Measurements from ENCODE around the gene SPECC1L. TPM values are rescaled to one million over a fixed set of nuclear protein-coding genes. Genes with fewer than 3 reads are reported as not detected.

Gene SPECC1L
- total RNA-seq, 4 donors from 2014 or later = 50.4 to 125 (median 68.0) TPM

GRCh38 chr22:24466716-24467328 is 196.2 kb downstream of the SPECC1L start:
- DNase-seq = no peak

DNA sequence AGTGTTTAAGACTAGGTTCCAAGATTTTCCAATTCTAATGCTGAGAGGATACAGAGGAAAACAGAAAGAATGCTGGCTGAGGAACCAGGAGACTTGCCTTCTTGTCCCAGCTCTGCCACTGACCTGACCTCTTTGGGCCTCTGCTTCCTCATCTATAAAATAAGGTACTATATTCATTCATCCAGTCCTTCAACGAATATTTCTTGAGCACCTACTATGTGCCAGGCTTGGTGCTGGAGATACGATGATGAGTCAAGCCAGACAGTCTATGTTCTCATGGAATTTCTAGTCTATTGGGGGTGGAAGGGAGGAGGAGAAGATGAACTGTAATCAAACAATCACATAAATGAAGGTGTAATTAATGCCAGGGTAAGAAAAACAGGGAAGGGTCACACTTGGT is 196.7 kb downstream of the SPECC1L start:
- H3K4me1 ChIP-seq = peaks cover 0 to 14% (median 5%) of the 10 kb centered on the region in 4 donors
- WGBS, 2 donors (ENCODE audit: low coverage in 1 of 2) = 58 to 100% methylated on average over 1 to 2 of the region's 2 CpGs
- H3K27ac ChIP-seq = peak overlapping the region in 2 of 4 donors; percentile 18 to 38
- TF ChIP-seq POLR2A (IDR thresholded peaks at IDR 0.05) (no peak), POLR2AphosphoS5 (IDR thresholded peaks at IDR 0.05) (no peak), EP300 (IDR thresholded peaks at IDR 0.05; ENCODE audit: low read depth) (no peak), CTCF (IDR thresholded peaks at IDR 0.05) (no peak)
- intact Hi-C loops (cut with DNase I; ENCODE audit: low total_unique reads) (no loop called here), in situ Hi-C loops (cut with MboI; ENCODE audit: low pct_ligation_motif_present in 1 of 4, low pct_unique_long_range_greater_than_20kb in 1 of 4, low sequenced_read_pairs in 3 of 4) (no loop called here)
- DNase-seq = no peak
- H3K36me3 ChIP-seq = no peaks in the 10 kb centered on the region
- no peaks in the 10 kb centered on the region for H3K27me3 ChIP-seq
- H3K9me3 ChIP-seq = no peaks in the 10 kb centered on the region
- H3K4me3 ChIP-seq = no peak overlapping the region

More at GRCh38 chr22:24466716-24467328, 196.2 kb downstream of the SPECC1L start:
- H3K4me1 ChIP-seq = peaks cover 0 to 14% (median 5%) of the 10 kb centered on the region in 4 donors
- no peak overlapping the region for H3K4me3 ChIP-seq
- TF ChIP-seq EP300 (IDR thresholded peaks at IDR 0.05; ENCODE audit: low read depth) (no peak), POLR2AphosphoS5 (IDR thresholded peaks at IDR 0.05) (no peak), POLR2A (IDR thresholded peaks at IDR 0.05) (no peak), CTCF (IDR thresholded peaks at IDR 0.05) (no peak)
- no peaks in the 10 kb centered on the region for H3K27me3 ChIP-seq
- H3K27ac ChIP-seq = peak overlapping the region in 3 of 4 donors; percentile 6 to 38 (median 18)
- H3K9me3 ChIP-seq = no peaks in the 10 kb centered on the region
- in situ Hi-C loops (cut with MboI; ENCODE audit: low pct_ligation_motif_present in 1 of 4, low pct_unique_long_range_greater_than_20kb in 1 of 4, low sequenced_read_pairs in 3 of 4) (no loop called here), intact Hi-C loops (cut with DNase I; ENCODE audit: low total_unique reads) (no loop called here)
- H3K36me3 ChIP-seq = no peaks in the 10 kb centered on the region
- WGBS, 2 donors (ENCODE audit: low coverage in 1 of 2) = 33 to 62% methylated on average over 1 of the region's 1 CpG

Other genes starting within 250 kb of the SPECC1L start
- 10 to 100 TPM in 1 of 4 donors, 1 to 10 TPM in 2, under 1 TPM in 1; 0.37 to 67.7 (median 3.8) TPM for gene SUSD2, start 89.3 kb upstream of the SPECC1L start, total RNA-seq
- 10 to 100 TPM in 2 of 4 donors, 1 to 10 TPM in 2; 4.1 to 15.4 (median 9.1) TPM for gene GGT5, start 25.7 kb upstream of the SPECC1L start, total RNA-seq
- gene ADORA2A, start 156.8 kb downstream of the SPECC1L start, total RNA-seq = 1 to 10 TPM in 3 of 4 donors, not detected in 1; 3.0 to 6.2 (median 3.0) TPM
- under 1 TPM in 1 of 4 donors, not detected in 3; 0.32 TPM for gene UPB1, start 224.5 kb downstream of the SPECC1L start, total RNA-seq